HuH-7 (cell line): ENCODE results near the gene TMEM140.
"Not testable (repeated sequence)": the region's sequence is repeated elsewhere in the genome, so short reads cannot be mapped to it uniquely, and the experiment has no call there.

Experiments used
- DNase-seq: peaks from one replicate; pipeline ENCODE4 v3.0.0; 2011; ENCODE audit warnings: low spot score

The TMEM140 gene

DNA sequence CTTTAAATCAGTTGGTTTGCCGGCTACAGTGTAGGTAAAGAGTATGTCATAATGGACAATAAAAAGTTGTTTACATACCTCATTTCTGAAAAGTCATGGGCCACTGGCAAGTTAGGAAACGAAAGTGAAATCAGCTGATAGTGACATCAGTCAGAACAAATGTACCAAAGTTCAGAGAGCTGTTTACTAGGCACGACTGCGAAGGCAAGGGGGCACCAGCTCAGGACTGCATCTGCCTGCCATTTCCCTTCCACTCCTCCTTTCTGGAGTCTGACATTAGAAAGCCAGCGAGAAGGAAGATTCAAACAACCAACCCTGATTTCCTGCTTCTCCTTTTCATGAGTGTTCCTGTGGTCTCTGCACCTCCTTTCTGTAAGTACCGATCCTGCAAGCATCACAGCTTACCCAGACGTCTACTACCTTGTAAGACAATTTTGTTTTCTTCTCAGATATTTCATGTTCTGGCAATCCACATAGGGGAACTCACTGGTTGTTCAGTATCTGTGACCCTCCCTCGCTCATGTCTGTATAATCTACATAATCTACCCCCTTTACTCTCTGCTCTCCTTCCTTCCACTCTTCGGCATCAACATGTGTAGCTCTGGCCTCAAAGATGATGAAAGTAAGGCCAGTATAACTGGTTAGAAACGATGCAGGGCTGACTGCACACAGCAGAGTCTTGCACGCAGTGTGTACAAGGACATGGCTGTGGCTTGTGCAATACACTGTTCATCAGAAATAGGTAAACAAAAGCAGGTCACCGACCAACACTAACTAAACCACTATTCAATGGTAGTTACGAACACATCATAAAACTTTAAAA lies at the start of gene TMEM140:
TMEM140 (plus strand) TSS at position 174 of the 823 bp plus-strand sequence. CDS start 16,370 bp downstream, outside the sequence.
- no peak for DNase-seq

DNA sequence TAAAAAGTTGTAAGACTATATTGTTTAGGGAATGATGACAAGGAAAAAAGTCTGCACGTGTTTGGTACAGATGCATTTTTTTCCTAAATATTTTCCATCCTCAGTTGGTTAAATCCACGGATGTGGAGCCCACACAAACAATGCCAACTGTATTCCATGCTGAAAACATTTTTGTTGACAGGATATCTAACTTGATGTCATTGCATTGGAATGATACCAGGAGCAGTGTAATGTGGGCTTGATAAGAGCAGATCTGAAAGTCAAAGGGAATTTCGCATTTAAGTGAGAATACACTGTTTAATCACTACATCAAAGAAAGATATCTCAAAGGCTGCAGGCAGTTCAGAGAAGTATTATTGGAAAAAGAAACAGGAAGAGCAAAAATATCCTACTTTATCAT lies 49.5 kb upstream of the TMEM140 start:
- DNase-seq = no peak

DNA sequence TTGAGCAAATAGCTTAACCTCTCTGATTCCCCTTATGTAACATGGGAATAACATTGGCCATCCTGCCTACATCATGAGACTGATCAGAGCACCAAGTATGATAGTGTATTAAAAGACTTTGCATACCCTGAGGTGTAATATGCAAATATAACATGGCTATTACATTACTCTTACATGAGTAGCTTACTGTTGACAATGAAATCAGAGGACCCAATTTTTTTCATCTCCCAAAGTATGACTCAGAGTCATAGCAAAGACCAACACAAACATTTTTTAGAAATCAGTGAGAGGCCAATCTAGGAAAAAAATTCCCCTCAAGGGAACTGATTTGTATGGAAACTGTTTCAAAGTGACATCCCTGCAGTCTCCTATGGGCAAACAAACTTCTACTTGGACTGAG lies 47.0 kb upstream of the TMEM140 start:
- DNase-seq = no peak

DNA sequence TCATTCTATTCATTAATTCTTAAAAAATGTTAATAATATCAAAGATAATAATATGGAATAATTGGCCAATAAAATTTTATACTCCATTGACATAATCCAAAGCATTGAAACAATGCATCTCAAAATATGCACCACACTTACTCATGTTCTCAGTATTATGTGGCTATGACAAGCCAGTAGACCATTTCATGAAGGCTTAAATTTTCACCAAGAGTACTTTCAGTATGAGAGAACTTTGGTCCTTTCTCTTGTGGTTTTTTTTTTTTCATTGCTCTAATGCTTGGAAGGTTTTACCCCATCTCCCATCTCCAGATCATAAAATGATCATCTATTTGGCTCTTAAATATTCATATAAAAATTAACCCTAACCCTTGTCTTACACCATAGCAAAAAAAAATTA lies 45.5 kb upstream of the TMEM140 start:
- DNase-seq = no peak

DNA sequence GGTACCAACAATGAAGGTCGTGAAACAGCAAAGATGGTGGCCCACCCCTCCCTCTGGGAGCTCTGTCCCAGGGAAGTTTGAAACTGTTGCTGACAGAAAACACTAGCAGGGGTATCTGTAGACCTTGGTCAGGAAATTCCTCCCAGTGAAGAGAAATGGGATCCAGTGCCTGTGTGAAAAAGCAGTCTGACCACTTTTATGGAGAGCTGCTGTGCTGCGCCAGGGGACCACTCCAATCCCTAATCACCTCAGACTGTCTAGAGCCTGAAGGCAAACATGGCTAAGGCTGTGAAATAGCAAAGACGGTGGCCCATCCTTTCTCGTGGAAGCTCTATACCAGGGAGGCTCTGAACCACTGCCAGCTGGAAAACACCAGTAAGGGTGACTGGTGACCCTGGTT lies 38.3 kb upstream of the TMEM140 start:
- no peak for DNase-seq

DNA sequence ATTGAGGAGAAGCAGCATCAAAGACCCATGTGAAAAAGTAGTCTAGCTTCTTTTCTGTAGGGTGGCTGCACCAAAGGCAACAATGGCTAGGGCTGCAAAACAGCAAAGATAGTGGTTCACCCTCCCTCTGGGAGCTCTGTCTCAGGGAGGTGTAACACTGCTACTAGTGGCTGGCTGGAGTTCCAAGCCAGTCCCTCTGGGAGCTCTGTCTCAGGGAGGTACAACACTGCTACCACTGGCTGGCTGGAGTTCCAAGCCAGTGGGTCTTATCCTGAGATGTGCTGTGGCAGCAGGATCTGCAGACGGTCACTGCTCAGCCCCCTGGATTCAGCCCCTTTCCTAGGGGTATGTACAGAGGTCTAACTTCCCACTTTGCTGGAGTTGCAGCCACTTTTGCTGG lies 37.9 kb upstream of the TMEM140 start:
- DNase-seq = no peak

DNA sequence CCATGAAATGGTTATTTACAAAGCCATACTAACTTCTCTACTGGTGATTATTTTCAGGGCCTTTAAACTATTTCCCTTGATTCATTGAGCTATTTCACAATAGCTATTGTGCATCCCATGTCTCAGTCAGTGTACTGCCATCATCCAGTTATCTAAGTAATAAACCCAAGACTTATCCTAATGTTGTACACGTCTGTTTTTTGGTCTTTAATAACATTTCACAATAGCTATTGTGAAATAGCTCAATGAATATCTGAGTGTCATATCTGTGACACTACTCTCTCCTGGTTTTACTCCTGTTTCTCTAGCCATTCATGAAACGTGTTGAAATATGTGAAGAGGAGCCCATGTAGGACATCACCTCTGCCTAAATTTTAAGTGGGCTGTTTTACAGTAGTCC lies 36.5 kb upstream of the TMEM140 start:
- no peak for DNase-seq

DNA sequence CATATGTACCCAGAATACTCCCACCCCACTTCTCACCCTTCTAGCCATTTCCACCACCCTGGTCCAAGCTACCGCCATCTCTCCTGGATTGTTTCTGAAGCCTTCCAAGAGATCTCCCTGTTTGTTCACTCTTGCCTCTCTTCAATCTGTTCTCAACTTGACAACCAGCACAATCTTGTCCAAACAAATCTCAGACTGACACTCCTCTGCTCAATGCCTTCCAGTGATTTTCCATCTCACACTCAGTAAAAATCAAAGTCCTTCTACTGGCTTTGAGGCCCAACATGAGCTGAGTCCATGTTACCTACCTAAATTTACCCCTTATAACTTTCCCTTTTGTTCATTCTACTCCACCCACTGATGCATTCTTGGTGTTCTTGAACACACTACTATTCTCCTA lies 33.2 kb upstream of the TMEM140 start:
- peak; percentile 17 for DNase-seq

DNA sequence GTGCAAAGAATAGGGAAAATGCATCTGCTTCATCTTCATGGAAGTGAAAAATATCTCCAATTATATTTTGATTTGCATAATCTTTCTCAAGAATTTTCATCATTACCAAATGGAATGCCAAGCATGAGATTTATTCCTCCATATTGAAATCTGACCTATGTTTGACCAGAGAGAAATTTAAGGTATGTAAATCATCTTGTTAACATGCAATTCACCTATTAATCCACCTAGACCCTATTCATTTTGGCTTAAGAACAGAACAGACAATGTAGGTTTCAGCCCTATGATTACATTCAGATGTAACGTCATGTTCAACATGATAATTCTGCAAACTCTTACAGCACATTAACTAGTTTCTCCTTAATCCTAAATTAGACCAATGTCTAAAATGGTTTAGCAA lies 30.8 kb upstream of the TMEM140 start:
- no peak for DNase-seq

DNA sequence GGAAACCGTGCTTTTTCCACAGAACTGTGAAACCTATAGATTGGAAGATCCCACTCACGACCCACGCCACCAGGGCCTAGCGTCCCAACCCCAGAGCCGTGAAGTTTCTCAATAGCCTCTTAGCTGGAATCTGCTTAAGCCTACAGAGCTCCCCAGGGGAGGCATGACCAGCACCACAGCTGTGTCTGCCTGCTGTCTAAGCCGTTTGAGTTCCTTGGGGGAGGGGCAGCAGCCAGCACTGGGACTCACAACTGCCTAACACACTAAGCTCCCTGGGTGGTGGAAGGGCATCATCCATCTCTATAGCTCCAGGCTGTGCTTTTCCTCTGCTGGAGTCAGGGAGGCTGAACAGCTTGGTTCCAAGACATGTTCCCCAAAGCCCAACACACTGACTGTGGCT lies 26.0 kb upstream of the TMEM140 start:
- no peak for DNase-seq

DNA sequence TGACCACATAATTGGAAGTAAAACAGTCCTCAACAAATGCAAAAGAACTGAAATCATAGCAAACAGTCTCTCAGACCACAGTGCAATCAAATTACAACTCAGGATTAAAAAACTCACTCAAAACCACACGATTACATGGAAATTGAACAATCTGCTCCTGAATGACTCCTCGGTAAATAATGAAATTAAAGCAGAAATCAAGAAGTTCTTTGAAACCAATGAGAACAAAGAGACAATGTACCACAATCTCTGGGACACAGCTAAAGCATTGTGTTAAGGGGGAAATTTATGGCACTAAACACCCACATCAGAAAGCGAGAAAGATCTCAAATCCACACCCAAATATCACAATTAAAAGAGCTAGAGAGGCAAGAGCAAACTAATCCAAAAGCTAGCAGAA lies 23.2 kb upstream of the TMEM140 start:
- DNase-seq = not testable (repeated sequence)

DNA sequence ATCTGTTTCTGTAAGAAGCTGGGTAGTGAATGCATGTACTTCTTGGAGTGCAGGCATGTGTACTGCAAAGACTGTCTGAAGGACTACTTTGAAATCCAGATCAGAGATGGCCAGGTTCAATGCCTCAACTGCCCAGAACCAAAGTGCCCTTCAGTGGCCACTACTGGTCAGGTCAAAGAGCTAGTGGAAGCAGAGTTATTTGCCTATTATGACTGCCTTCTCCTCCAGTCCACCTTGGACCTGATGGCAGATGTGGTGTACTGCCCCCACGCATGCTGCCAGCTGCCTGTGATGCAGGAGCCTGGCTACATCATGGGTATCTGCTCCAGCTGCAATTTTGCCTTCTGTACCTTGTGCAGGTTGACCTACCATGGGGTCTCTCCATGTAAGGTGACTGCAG lies 18.9 kb upstream of the TMEM140 start:
- no peak for DNase-seq

DNA sequence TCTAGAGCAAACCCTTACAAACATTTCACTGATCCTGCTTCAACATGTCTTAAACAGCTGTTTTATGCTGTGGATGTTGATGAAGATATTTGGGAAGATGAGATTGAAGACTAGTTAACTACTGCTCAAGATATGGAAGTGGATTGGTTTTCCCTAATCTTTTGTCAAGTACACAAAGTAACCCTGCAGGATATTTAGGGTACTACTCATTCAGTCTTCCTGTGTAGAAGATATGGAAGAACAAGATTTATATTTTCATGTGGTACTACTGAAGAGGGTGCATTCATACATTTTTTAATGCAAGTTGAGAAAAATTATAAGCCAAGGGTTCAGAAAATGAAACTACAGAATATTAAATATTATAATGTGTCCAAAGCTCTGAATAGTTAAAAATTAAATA lies 18.3 kb upstream of the TMEM140 start:
- no peak for DNase-seq

DNA sequence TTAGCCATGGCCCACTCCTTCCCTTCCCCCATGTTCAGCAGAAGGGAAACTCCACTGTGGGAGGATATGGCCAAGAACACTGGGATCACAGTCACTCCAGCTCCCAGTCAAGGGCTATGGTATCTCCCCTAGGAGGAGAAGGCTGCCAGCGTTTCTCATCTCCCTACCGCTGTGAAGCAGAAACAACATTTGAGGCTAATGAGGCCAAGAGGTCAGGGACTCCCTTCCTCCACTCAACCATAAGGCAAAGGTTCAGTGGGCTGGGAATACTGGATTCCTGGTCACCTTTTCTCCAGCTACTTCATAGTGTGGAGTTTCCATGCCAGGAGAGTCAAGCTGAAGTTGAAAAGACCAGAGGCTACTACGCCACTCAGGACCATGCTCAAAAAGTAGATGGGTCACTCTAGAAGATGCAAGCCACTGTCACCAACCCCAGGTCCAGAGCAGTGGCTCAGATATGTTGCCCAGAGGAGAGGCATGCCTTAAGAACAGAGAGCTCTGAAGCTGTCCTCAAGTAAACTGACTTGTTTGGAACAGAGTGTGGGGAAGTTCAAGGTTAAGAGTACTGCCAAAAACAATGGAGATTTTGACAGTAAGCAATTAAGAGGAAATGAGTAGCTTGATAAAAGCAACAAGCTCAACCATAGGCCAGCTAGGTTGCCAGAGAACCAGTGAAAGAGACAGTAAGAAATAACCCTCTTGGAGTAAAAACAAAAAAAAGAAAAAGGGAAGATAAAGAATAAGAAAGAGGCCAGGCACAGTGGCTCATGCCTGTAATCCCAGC lies 3.8 kb upstream of the TMEM140 start:
- no peak for DNase-seq

DNA sequence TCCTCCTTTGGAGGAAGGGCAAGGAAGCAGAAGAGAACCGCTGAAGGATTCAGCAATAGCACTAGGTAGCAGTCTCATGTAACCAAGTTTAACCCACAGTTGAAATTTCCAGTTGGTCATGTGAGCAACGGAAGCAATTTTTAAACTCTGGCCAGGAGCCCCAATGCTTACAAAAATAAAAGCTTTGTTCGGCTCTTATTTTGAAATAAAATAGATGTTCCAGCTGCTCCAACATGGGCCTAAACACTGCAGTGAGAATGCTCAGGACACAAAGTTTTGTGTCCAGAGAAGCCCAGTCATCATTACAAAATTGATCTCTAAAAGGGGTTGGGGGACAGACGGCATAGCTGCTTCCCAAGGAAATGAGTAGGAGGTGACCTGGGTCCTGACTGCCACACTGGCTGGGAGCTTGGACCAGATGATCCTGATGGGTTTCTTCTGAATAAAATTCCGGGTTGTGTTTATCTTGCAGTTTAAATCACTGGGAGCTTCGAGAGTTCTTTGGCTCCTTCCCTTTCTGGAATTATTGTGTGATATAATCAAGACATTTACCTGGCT lies 452 bp upstream of the TMEM140 start:
- no peak for DNase-seq

DNA sequence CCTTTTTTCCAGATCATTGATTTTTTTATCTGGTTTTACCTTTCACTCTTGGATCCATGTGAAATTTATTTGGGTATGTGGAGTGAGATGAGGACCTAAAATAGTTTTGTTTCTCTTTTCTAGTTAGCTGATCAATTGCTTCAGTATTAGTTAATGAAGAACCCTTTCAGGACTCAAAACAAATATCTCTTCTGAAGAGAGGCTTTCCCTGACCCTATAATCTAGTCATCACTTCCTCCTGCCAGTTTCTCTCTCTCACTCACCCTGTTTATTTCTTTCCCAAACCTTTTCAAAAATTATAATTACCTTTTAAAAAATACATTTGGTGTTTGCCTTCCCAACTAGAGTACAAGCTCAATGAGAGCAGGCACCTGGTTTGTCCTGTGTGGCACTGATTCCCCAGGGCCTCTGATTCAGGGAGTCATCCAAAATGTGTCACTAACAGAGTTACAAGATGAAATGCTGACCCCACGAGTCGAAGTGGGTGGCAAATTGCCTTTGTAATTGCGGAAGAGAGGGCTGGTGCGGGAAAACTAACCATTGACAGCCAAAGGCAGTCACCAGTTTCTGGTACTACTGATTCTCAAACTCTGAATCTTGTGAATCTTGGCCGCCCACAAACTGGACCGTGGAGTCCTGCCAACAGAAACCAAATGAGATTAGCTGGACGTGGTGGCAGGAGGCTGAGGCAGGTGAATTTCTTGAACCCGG lies 2.4 kb downstream of the TMEM140 start:
- DNase-seq = no peak

DNA sequence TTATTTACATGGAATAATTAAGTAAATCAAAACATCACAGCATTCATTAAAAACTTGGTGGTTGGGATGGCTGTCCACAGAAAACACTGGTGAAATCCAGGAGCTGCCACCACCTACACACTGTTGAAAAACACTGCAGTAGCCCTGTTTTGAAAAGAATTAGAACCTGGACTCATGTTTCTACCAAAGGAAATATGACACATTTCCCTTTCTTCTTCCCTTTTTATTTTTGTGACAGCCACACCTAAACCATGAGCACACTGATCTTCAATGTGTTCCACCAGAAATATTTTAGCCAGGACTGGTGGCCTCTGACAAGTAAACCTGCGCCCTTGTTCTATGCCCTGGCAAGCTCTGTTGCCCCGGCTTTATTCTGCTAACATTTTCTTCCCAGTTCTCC lies 3.3 kb downstream of the TMEM140 start:
- no peak for DNase-seq

DNA sequence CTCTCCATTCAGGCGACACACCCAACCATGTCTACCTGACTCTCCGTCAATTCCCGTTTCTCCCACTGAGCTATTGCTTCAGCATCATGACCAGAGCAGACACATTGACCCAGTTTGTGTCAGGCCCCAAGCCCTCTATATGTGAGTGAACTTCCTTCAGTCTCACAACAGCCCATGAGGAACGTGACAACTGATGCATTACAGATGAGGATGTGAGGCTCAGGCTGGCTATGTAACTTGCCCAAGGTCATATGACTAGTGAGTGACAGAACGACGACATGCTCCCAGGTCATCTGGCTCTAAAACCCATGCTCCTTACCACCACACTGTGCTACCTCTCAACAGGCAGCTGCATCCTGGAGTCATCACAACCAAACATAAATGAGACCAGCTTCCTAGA lies 3.7 kb downstream of the TMEM140 start:
- no peak for DNase-seq

DNA sequence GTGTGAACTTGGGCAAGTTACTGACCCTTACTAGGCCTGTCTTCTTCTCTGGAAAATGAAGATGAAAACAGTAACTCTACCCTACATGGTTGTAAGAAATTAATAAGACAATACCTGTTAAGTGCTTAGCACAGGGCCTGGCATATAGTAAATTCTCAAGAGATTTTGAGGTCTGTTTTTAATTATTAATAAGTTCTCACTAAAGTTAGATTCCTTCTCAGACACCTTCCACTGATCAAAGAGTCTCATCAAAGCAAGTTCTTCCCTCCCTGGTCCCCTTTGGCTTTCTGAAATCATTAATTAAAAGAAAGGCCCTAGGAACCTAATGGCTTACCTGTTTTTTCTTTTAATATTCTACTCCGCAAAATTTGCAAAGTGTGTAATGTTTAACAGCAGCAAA lies 4.6 kb downstream of the TMEM140 start:
- DNase-seq = no peak

DNA sequence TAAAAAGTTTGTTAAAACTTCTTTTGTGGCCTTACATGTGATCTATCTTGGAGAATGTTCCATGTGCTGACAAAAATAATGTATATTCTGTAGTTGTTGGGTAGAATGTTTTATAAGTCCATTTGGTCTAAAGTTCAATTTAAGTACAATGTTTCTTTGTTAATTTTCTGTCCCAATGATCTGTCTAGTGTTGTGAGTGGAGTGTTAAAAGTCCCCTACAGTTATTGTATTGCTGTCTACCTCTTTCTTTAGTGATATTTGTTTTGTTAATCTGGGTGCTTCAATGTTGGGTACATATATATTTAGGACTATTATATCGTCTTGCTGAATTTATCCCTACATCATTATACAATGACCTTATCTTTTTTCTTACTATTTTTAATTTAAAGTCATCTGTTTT lies 6.9 kb downstream of the TMEM140 start:
- DNase-seq = no peak

DNA sequence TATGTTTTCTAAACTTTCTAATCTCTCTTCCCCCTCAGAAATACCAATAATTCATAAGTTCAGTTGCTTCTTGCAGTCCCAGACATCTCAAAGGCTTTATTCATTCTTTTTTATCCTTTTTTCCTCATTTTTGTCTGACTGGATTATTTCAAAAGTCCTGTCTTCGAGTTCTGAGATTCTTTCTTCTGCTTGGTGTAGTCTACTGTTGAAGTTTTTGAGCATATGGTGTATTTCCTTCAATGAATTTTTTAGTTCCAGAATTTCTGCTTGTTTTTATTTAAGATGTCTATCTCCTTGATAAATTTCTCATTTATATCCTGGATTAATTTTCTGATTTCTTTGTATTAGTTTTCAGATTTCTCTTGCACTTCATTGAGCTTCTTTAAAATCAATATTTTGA lies 8.4 kb downstream of the TMEM140 start:
- DNase-seq = no peak

DNA sequence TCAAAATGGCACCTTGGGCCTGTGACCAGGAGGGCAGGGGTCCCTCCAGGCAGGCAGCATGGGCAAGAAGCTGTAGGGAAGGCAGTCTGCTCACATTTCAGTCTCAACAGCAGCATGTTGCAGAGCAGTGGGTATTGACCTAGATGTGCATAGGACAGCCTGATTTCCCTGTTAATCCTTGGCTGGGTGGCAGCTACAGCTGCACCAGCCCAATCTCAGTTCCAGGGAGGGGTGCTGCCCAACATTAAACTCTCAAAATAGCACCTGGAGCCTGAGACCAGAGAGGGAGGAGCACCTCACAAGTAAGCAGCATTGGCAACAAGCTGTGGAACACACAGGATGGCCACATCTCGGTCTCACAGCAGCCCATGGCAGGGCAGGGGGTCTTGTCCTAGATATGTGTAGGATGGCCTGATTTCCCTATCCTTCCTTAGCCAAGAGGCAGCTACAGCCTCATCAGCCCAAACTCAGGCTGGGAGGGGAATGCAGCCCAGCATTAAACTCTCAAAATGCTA lies 10.3 kb downstream of the TMEM140 start:
- DNase-seq = no peak
